DOHH2 (cell line): ENCODE measurements around the gene GCAT.

ENCODE experiments used
- H3F3A ChIP-seq: fragments of 200-600 bp; sonication (generic), shearing (Covaris generic); 2 replicates; pipeline ENCODE4 v1.6.0; 2016; ENCODE audit warnings: antibody characterized with exemption, mild to moderate bottlenecking; ENCODE audit not compliant: control insufficient read depth, insufficient read depth
- H3K27ac ChIP-seq: fragments of 200-600 bp; sonication (generic); 2 replicates; pipeline ENCODE4 v1.5.1; 2014; ENCODE audit warnings: low read depth, mild to moderate bottlenecking, low read length, moderate library complexity
- H3K27me3 ChIP-seq: fragments of 200-600 bp; sonication (generic); 2 replicates; pipeline ENCODE4 v1.6.1; 2014; ENCODE audit warnings: mild to moderate bottlenecking, low read length, mixed read lengths; ENCODE audit not compliant: control insufficient read depth
- H3K36me3 ChIP-seq: fragments of 200-600 bp; sonication (generic); 2 replicates; pipeline ENCODE4 v1.6.1; 2014; ENCODE audit warnings: mild to moderate bottlenecking, low read length, moderate library complexity, mixed read lengths; ENCODE audit not compliant: control insufficient read depth
- H3K4me1 ChIP-seq: fragments of 200-600 bp; sonication (generic); 2 replicates; pipeline ENCODE4 v1.6.1; 2014; ENCODE audit warnings: mild to moderate bottlenecking, low read length, mixed read lengths; ENCODE audit not compliant: control insufficient read depth
- H3K4me2 ChIP-seq: fragments of 200-600 bp; sonication (generic); 2 replicates; pipeline ENCODE4 v1.6.0; 2014; ENCODE audit warnings: mild to moderate bottlenecking, low read length, moderate library complexity
- H3K4me3 ChIP-seq: fragments of 200-600 bp; sonication (generic); 2 replicates; pipeline ENCODE4 v1.5.1; 2014; ENCODE audit warnings: mild to moderate bottlenecking, low read length, mixed read lengths
- H3K79me2 ChIP-seq: fragments of 200-600 bp; sonication (generic); 2 replicates; pipeline ENCODE4 v1.6.1; 2014; ENCODE audit warnings: mild to moderate bottlenecking, low read length, mixed read lengths; ENCODE audit not compliant: control insufficient read depth
- H3K9me2 ChIP-seq: fragments of 200-600 bp; sonication (generic); replicated peaks from 2 replicates; pipeline ENCODE4 v1.6.1; 2014; ENCODE audit warnings: mild to moderate bottlenecking, low read length, mixed read lengths; ENCODE audit not compliant: control insufficient read depth
- H3K9me3 ChIP-seq: fragments of 200-600 bp; sonication (generic); 2 replicates; pipeline ENCODE4 v1.6.1; 2014; ENCODE audit warnings: antibody characterized with exemption, low read length, mixed read lengths; ENCODE audit not compliant: control insufficient read depth, insufficient read depth
- H4K20me1 ChIP-seq: fragments of 200-600 bp; sonication (generic); 2 replicates; pipeline ENCODE4 v1.6.0; 2014; ENCODE audit warnings: low read depth, mild to moderate bottlenecking, antibody characterized with exemption, low read length, moderate library complexity; ENCODE audit not compliant: control insufficient read depth, insufficient read depth
- CTCF ChIP-seq: fragments of 200-600 bp; sonication (generic); IDR thresholded peaks from one replicate; pipeline ENCODE4 v1.5.1; 2014; ENCODE audit warnings: antibody characterized with exemption, mild to moderate bottlenecking, low read depth, low read length; ENCODE audit not compliant: poor library complexity, severe bottlenecking
- EZH2phosphoT487 ChIP-seq: fragments of 200-600 bp; sonication (generic); IDR thresholded peaks from 2 replicates; pipeline ENCODE4 v1.6.1; 2017; ENCODE audit warnings: borderline replicate concordance, mild to moderate bottlenecking, antibody characterized with exemption, low read length, moderate library complexity, mixed read lengths

GCAT gene

GRCh38 chr22:37862570-37863325 lies 55.0 kb downstream of the GCAT start:
- Histone ChIP-seq H3K27ac (no peak overlapping the region), H3F3A (peaks cover 25% of the 10 kb centered on the region)

GRCh38 chr22:37865510-37865909 lies 57.8 kb downstream of the GCAT start:
- no peak overlapping the region for H3K27ac ChIP-seq
- H3K9me2 ChIP-seq = no peaks in the 10 kb centered on the region
- no peaks in the 10 kb centered on the region for H3K27me3 ChIP-seq
- no peak for TF ChIP-seq EZH2phosphoT487
- TF ChIP-seq CTCF = no peak
- H3K4me3 ChIP-seq = no peak overlapping the region
- H3F3A ChIP-seq = peaks cover 23% of the 10 kb centered on the region
- peaks cover 91% of the 10 kb centered on the region for H3K36me3 ChIP-seq
- H3K4me1 ChIP-seq = no peaks in the 10 kb centered on the region
- H3K9me3 ChIP-seq = no peaks in the 10 kb centered on the region
- H3K4me2 ChIP-seq = no peak overlapping the region
- H3K79me2 ChIP-seq = peaks cover 34% of the 10 kb centered on the region
- H4K20me1 ChIP-seq = 0 out of 2 replicates have a peak, but pooled peaks cover 3% of the 10 kb centered on the region

More at GRCh38 chr22:37862570-37863325, 55.0 kb downstream of the GCAT start:
- Histone ChIP-seq H4K20me1 (no peaks in the 10 kb centered on the region), H3K79me2 (peaks cover 31% of the 10 kb centered on the region), H3K9me2 (no peaks in the 10 kb centered on the region), H3K4me2 (no peak overlapping the region), H3K9me3 (no peaks in the 10 kb centered on the region), H3K27me3 (no peaks in the 10 kb centered on the region), H3K4me1 (no peaks in the 10 kb centered on the region), H3K36me3 (peaks cover 89% of the 10 kb centered on the region), H3K4me3 (no peak overlapping the region)
- TF ChIP-seq EZH2phosphoT487 (no peak), CTCF (no peak)
